HG03139 (cell line): ENCODE data around the gene ZDHHC6.
"Not testable (repeated sequence)": the region's sequence is repeated elsewhere in the genome, so short reads cannot be mapped to it uniquely, and the experiment has no call there.

Experiments
- ATAC-seq: cut with Tn5 transposase; IDR thresholded peaks from one replicate; pipeline ENCODE4 v1.9.1; 2021; ENCODE audit not compliant: unreplicated experiment

ZDHHC6 gene

DNA sequence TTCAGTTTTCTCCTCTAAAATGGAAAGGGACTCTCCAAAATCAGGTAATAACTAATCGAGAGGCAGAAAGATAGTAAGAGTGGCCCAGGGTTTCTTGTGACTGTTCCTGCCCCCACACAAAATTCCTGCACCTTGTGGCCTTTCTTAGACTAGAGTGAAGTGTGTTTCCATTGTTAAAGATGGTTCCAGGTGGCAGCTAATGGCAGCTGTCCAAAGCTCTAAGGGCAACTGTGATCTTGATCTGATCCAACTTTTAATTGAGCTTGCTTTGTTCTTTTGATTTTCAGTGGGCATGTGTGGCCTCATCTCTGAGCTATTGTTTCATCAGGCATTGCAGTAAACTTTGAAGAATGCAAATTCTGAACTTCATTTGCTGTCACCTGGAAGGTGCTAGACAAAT is 53.4 kb downstream of the ZDHHC6 start:
- no peak for ATAC-seq

DNA sequence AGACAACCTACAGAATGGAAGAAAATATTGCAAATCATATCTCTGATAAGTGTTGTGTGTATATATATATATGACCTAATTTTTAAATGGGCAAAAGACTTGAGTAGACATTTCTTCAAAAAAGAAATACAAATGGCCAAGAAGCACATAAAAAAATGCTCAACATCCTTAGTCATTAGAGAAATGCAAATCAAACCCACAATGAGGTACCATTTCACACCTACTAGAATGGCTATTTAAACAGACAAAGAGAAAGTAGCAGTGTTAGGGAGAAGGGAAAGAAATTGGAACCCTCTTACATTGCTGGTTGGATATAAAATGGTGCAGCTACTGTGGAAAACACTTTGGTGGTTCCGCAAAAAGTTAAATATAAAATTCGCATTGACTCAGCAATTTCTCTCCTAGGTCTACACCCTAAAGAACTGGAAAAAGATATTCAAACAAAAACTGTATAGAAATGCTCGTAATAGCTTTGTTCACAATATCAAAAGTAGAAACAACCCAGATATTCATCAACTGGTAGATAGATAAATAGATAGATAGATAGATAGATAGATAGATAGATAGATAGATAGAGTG is 56.5 kb downstream of the ZDHHC6 start:
- no peak for ATAC-seq

GRCh38 chr10:112389271-112389822 is 57.4 kb downstream of the ZDHHC6 start:
- ATAC-seq: peak; percentile 62

DNA sequence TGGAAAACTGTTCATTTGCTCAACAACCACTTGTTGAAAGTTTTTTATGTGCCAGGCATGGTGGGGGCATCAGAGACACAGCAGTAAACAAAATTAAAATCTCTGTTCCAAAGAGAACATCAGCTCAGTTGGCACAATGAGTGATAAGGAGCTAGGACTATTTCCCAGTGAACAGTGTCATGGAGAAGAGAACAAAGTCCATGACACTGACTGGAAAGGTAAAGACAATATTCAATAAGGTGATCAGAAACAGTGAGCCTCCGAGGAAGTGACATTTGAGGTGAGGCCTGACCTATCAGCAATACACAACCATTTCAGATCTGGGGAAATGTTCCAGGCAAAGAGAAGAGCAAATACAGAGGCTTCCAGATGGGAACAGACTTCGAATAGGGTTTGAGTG is 58.2 kb downstream of the ZDHHC6 start:
- ATAC-seq: no peak

- ATAC-seq: not testable (repeated sequence)
These were observed 58.7 kb downstream of the ZDHHC6 start for GRCh38 chr10:112388056-112388455.

DNA sequence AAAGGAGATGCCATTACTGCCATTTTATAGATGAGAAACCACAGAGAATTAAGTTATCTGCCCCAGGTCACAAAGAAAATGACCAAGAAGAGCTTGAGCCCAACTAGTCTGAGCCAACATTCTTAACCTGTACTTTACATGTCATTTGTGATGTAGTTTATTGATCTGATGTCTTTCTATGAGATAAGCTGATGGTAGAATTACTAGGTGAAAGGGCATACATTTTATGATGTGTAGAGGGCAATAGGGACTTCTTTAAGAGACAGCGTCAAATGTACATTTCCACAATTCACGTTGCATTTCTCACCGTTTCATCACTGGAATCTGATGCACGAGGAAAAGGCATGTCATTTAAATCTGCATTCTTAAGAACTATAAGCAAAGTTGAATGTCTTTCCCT is 61.5 kb downstream of the ZDHHC6 start:
- no peak for ATAC-seq

GRCh38 chr10:112384141-112384540 is 62.6 kb downstream of the ZDHHC6 start:
- no peak for ATAC-seq

DNA sequence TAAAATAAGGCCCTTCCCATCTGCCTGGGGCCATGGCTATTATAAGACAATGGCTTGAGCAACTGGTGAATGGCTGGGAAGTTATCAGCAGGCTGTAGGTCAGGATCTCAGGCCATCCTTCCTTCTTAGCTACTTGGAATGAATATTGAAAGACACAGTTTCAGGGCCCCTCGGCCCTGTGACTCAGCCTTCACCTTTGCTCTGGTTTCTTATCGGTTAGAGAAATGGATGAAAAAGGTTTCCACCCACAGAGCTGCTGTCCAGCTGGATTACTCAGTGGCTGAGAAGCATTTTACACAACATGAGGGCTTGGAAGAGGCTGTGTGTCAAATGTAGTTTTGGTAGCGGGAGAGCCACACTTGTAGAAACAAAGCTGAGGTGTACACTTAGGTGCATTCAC is 63.4 kb downstream of the ZDHHC6 start:
- no peak for ATAC-seq

GRCh38 chr10:112382515-112383235 is 64.0 kb downstream of the ZDHHC6 start:
- ATAC-seq: no peak
